ENCODE data around the gene PRRX2.
A peak's percentile ranks its signal among the peaks of the same experiment; 100 is the strongest.

PRRX2 gene

DNA sequence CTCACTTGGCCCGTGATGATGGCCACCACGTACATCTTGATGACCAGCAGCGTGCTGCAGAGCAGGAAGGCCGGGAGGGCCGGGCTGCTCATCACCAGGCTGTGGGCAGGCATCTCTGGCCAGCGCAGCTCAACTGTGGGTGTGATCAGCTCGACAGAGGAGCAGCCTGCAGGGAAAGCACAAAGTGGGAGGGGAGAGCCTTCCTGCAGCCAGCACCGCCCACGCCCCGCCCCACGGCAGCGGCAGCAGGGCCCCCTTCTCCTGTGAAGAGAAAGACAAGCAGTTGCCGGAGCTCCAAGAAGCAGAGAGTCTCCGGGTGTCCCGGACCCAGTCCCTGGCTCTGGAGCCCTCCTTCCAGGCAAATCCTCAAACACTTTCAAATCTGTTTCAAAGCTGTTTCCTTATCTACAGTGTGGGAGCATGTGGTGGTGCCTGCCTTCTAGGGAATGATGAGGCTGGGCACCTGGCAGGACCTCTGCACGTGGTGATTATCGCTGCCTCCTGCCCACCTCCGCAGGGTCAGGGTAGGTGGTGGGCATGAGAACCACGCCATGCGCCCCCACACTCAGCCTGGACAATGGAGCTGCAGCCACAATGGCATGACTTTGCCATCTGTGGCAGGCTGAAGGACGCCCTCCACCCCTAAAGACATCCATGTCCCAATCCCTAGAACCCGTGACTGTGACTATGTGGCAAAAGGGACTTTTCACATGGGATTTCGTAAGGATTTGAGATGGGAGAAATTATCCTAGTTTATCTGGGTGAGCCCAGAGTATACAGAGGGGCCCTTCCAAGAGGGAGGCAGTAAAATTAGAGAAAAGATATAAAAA lies 87.7 kb downstream of the PRRX2 start, which contains the start of gene PTGES (continued):
- TF ChIP-seq ZNF624 (tag by site-specific recombination; IDR thresholded peaks at IDR 0.05) (no peak), ZNF600 (tag by site-specific recombination; IDR thresholded peaks at IDR 0.05) (peak; percentile 34; the same call in 1 of the 2 replicates), KLF9 (tag by site-specific recombination; IDR thresholded peaks at IDR 0.05; ENCODE audit: low read depth) (peak; percentile 93), ZSCAN30 (tag by site-specific recombination; IDR thresholded peaks at IDR 0.05) (no peak), ZBTB17 (tag by site-specific recombination; IDR thresholded peaks at IDR 0.05) (peak; percentile 81), GLIS1 (tag by site-specific recombination; IDR thresholded peaks at IDR 0.05) (0 out of 2 replicates have a peak, but pooled peaks have one; percentile 22), KLF10 (tag by site-specific recombination; IDR thresholded peaks at IDR 0.05) (peak; percentile 65; the same call in 1 of the 2 replicates), ZNF19 (tag by site-specific recombination; IDR thresholded peaks at IDR 0.05; ENCODE audit: low read depth) (no peak), GLI4 (tag by site-specific recombination; IDR thresholded peaks at IDR 0.05) (no peak), ZNF335 (tag by site-specific recombination; conservative IDR thresholded peaks at IDR 0.05) (peak; percentile 95), KLF1 (tag by site-specific recombination; IDR thresholded peaks at IDR 0.05) (peak; percentile 56), EGR2 (tag by site-specific recombination; IDR thresholded peaks at IDR 0.05; ENCODE audit: low read depth) (peak; percentile 95), SP3 (tag by site-specific recombination; IDR thresholded peaks at IDR 0.05) (peak; percentile 81)

DNA sequence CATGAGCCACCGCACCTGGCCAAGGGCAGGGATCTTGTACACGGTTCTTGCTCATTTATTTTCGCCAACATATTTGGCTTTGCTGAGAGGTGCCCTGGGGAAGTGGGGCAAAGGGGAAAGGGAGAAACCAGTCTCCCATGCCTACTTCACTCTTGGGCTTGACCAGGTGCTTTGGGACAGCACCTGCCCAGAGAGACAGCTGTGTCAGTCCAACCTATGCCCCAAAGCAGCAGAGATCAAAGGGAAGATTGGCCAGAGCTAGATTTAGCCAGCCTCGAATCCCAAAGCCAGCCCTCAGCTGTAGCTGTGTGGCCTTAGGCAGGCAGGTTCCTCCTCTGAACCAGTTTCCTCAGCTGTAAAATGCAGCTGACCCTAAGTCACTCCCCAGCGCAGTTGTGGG lies 89.7 kb downstream of the PRRX2 start:
- Histone ChIP-seq H3K9me3 (ENCODE audit: control insufficient read depth, insufficient read depth, low read depth, low read length) (no peaks in the 10 kb centered on the region), H3K27ac (ENCODE audit: extremely low read depth, low read depth, low read length) (no peak overlapping the region), H3K4me3 (ENCODE audit: low read depth, low read length) (no peak overlapping the region), H3K36me3 (ENCODE audit: control insufficient read depth in 2 of 2, insufficient read depth in 1 of 2, low read length in 2 of 2) (no peaks in the 10 kb centered on the region), H3K4me1 (ENCODE audit: control insufficient read depth, insufficient read depth, low read length) (no peaks in the 10 kb centered on the region)
- POLR2A ChIA-PET = interaction anchor here (0.6 kb wide), 1 partner anchor 10 kb away, joined by 4 read pairs; no protein-coding TSS in a partner anchor
- CTCF ChIA-PET = interaction anchor here (0.7 to 4.2 kb wide), 6 partner anchors 11 to 612 kb away, joined by 3 to 26 read pairs (median 4); no protein-coding TSS in a partner anchor
- TF ChIP-seq, protein P1, sequence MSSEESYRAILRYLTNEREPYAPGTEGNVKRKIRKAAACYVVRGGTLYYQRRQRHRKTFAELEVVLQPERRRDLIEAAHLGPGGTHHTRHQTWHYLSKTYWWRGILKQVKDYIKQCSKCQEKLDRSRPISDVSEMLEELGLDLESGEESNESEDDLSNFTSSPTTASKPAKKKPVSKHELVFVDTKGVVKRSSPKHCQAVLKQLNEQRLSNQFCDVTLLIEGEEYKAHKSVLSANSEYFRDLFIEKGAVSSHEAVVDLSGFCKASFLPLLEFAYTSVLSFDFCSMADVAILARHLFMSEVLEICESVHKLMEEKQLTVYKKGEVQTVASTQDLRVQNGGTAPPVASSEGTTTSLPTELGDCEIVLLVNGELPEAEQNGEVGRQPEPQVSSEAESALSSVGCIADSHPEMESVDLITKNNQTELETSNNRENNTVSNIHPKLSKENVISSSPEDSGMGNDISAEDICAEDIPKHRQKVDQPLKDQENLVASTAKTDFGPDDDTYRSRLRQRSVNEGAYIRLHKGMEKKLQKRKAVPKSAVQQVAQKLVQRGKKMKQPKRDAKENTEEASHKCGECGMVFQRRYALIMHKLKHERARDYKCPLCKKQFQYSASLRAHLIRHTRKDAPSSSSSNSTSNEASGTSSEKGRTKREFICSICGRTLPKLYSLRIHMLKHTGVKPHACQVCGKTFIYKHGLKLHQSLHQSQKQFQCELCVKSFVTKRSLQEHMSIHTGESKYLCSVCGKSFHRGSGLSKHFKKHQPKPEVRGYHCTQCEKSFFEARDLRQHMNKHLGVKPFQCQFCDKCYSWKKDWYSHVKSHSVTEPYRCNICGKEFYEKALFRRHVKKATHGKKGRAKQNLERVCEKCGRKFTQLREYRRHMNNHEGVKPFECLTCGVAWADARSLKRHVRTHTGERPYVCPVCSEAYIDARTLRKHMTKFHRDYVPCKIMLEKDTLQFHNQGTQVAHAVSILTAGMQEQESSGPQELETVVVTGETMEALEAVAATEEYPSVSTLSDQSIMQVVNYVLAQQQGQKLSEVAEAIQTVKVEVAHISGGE (tag by site-specific recombination; conservative IDR thresholded peaks at IDR 0.05; ENCODE audit: low read depth) = no peak
- TF ChIP-seq ZNF707 (tag by site-specific recombination; IDR thresholded peaks at IDR 0.05) = no peak
- TF ChIP-seq ZNF561 (tag by site-specific recombination; IDR thresholded peaks at IDR 0.05; ENCODE audit: borderline replicate concordance) = no peak
- no peak for TF ChIP-seq ZSCAN23 (tag by site-specific recombination; IDR thresholded peaks at IDR 0.05)
- TF ChIP-seq, protein P2, sequence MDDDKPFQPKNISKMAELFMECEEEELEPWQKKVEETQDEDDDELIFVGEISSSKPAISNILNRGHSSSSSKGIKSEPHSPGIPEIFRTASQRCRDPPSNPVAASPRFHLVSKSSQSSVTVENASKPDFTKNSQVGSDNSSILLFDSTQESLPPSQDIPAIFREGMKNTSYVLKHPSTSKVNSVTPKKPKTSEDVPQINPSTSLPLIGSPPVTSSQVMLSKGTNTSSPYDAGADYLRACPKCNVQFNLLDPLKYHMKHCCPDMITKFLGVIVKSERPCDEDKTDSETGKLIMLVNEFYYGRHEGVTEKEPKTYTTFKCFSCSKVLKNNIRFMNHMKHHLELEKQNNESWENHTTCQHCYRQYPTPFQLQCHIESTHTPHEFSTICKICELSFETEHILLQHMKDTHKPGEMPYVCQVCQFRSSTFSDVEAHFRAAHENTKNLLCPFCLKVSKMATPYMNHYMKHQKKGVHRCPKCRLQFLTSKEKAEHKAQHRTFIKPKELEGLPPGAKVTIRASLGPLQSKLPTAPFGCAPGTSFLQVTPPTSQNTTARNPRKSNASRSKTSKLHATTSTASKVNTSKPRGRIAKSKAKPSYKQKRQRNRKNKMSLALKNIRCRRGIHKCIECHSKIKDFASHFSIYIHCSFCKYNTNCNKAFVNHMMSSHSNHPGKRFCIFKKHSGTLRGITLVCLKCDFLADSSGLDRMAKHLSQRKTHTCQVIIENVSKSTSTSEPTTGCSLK (tag by site-specific recombination; IDR thresholded peaks at IDR 0.05) = no peak
- no peak for TF ChIP-seq ZNF433 (tag by site-specific recombination; IDR thresholded peaks at IDR 0.05; ENCODE audit: low read depth)
- TF ChIP-seq ZNF112 (tag by site-specific recombination; IDR thresholded peaks at IDR 0.05) = no peak
- TF ChIP-seq ZNF311 (tag by site-specific recombination; IDR thresholded peaks at IDR 0.05; ENCODE audit: borderline replicate concordance) = no peak
- TF ChIP-seq, protein P3, sequence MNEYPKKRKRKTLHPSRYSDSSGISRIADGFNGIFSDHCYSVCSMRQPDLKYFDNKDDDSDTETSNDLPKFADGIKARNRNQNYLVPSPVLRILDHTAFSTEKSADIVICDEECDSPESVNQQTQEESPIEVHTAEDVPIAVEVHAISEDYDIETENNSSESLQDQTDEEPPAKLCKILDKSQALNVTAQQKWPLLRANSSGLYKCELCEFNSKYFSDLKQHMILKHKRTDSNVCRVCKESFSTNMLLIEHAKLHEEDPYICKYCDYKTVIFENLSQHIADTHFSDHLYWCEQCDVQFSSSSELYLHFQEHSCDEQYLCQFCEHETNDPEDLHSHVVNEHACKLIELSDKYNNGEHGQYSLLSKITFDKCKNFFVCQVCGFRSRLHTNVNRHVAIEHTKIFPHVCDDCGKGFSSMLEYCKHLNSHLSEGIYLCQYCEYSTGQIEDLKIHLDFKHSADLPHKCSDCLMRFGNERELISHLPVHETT (tag by site-specific recombination; IDR thresholded peaks at IDR 0.05) = no peak

Measured in HEK293 (cell line).